ENCODE measurements around the gene SDCCAG8. TPM values are rescaled to one million over a fixed set of nuclear protein-coding genes. Genes with fewer than 3 reads are reported as not detected.

Gene SDCCAG8
- total RNA-seq, 1 donor = 42.7 TPM

- H3K9me3 ChIP-seq (ENCODE audit: low read depth, low read length) = no peaks in the 10 kb centered on the region
- H3K27ac ChIP-seq (ENCODE audit: low read depth, low read length) = peak overlapping the region; percentile 77
- H3K79me2 ChIP-seq (ENCODE audit: insufficient read depth, low read length) = peaks cover 34% of the 10 kb centered on the region
- H3K4me1 ChIP-seq (ENCODE audit: insufficient read depth, low read length) = peaks cover 44% of the 10 kb centered on the region
- no peaks in the 10 kb centered on the region for H3K27me3 ChIP-seq (ENCODE audit: insufficient read depth, low read length)
- peak overlapping the region; percentile 39 for H3K4me2 ChIP-seq (ENCODE audit: insufficient read depth, low read length)
- H3K36me3 ChIP-seq (ENCODE audit: insufficient read depth, low read length) = peaks cover 9% of the 10 kb centered on the region
- H3K4me3 ChIP-seq (ENCODE audit: insufficient read depth, low read length) = no peak overlapping the region
- no peaks in the 10 kb centered on the region for H4K20me1 ChIP-seq (ENCODE audit: insufficient read depth, low read length)
- no peak overlapping the region for H2AFZ ChIP-seq (ENCODE audit: low read length)
- peak; percentile 69 for DNase-seq (ENCODE audit: insufficient read length, low spot score, missing footprints)
- TF ChIP-seq CTCF (IDR thresholded peaks at IDR 0.05; ENCODE audit: extremely low read depth, low read depth, low read length) = no peak
Measured at GRCh38 chr1:243287652-243288051, 31.8 kb downstream of the SDCCAG8 start.

- Histone ChIP-seq H3K36me3 (ENCODE audit: insufficient read depth, low read length) (peaks cover 6% of the 10 kb centered on the region), H3K4me2 (ENCODE audit: insufficient read depth, low read length) (peak overlapping the region; percentile 16), H2AFZ (ENCODE audit: low read length) (no peak overlapping the region), H3K4me3 (ENCODE audit: insufficient read depth, low read length) (no peak overlapping the region), H3K9me3 (ENCODE audit: low read depth, low read length) (no peaks in the 10 kb centered on the region), H3K4me1 (ENCODE audit: insufficient read depth, low read length) (peaks cover 44% of the 10 kb centered on the region), H3K79me2 (ENCODE audit: insufficient read depth, low read length) (peaks cover 38% of the 10 kb centered on the region), H3K27me3 (ENCODE audit: insufficient read depth, low read length) (no peaks in the 10 kb centered on the region), H4K20me1 (ENCODE audit: insufficient read depth, low read length) (no peaks in the 10 kb centered on the region), H3K27ac (ENCODE audit: low read depth, low read length) (peak overlapping the region; percentile 77)
- DNase-seq (ENCODE audit: insufficient read length, low spot score, missing footprints) = no peak
- no peak for TF ChIP-seq CTCF (IDR thresholded peaks at IDR 0.05; ENCODE audit: extremely low read depth, low read depth, low read length)
Measured at GRCh38 chr1:243288062-243288461, 32.2 kb downstream of the SDCCAG8 start.

- Histone ChIP-seq H2AFZ (ENCODE audit: low read length) (no peak overlapping the region), H3K9me3 (ENCODE audit: low read depth, low read length) (no peaks in the 10 kb centered on the region), H3K79me2 (ENCODE audit: insufficient read depth, low read length) (peaks cover 35% of the 10 kb centered on the region), H3K4me3 (ENCODE audit: insufficient read depth, low read length) (no peak overlapping the region), H3K27ac (ENCODE audit: low read depth, low read length) (no peak overlapping the region), H3K4me1 (ENCODE audit: insufficient read depth, low read length) (peaks cover 29% of the 10 kb centered on the region), H3K36me3 (ENCODE audit: insufficient read depth, low read length) (peaks cover 6% of the 10 kb centered on the region), H3K4me2 (ENCODE audit: insufficient read depth, low read length) (peak overlapping the region; percentile 16), H3K27me3 (ENCODE audit: insufficient read depth, low read length) (no peaks in the 10 kb centered on the region), H4K20me1 (ENCODE audit: insufficient read depth, low read length) (no peaks in the 10 kb centered on the region)
- no peak for DNase-seq (ENCODE audit: insufficient read length, low spot score, missing footprints)
- no peak for TF ChIP-seq CTCF (IDR thresholded peaks at IDR 0.05; ENCODE audit: extremely low read depth, low read depth, low read length)
Measured at GRCh38 chr1:243291292-243291691, 35.5 kb downstream of the SDCCAG8 start.

- Histone ChIP-seq H3K79me2 (ENCODE audit: insufficient read depth, low read length) (peaks cover 35% of the 10 kb centered on the region), H3K36me3 (ENCODE audit: insufficient read depth, low read length) (peaks cover 9% of the 10 kb centered on the region), H3K9me3 (ENCODE audit: low read depth, low read length) (no peaks in the 10 kb centered on the region), H4K20me1 (ENCODE audit: insufficient read depth, low read length) (no peaks in the 10 kb centered on the region), H3K27ac (ENCODE audit: low read depth, low read length) (no peak overlapping the region), H3K27me3 (ENCODE audit: insufficient read depth, low read length) (no peaks in the 10 kb centered on the region), H2AFZ (ENCODE audit: low read length) (no peak overlapping the region), H3K4me1 (ENCODE audit: insufficient read depth, low read length) (peaks cover 21% of the 10 kb centered on the region), H3K4me3 (ENCODE audit: insufficient read depth, low read length) (no peak overlapping the region), H3K4me2 (ENCODE audit: insufficient read depth, low read length) (no peak overlapping the region)
- no peak for DNase-seq (ENCODE audit: insufficient read length, low spot score, missing footprints)
- TF ChIP-seq CTCF (IDR thresholded peaks at IDR 0.05; ENCODE audit: extremely low read depth, low read depth, low read length) = no peak
Measured at GRCh38 chr1:243292117-243292516, 36.3 kb downstream of the SDCCAG8 start.
